ENCODE measurements around the gene CPSF3. TPM values are rescaled to one million over a fixed set of nuclear protein-coding genes. Genes with fewer than 3 reads are reported as not detected.
"Not testable (repeated sequence)": the region's sequence is repeated elsewhere in the genome, so short reads cannot be mapped to it uniquely, and the experiment has no call there.

Gene CPSF3
- total RNA-seq, 1 donor from 2014 or later = 56.8 TPM

DNA sequence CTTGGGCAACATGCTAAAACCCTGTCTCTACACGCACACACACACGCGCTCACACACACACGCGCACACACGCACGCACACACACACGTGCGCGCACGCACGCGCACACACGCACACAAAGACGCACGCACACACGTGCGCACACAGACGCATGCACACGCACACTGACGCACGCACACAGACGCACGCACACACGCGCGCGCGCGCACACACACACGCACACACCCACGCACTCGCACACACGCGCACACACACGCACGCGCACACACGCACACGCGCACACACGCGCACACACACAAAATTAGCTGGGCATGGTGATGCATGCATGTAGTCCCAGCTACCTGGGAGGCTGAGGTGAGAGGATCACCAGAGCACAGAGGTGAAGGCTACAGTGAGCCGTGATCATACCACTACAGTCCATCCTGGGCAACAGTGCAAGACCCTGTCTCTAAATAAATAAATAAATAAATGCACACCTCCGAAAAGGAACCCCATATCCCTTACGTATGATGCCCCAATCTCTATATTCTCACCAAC is 42.8 kb downstream of the CPSF3 start:
- DNase-seq (ENCODE audit: low spot score) = no peak

DNA sequence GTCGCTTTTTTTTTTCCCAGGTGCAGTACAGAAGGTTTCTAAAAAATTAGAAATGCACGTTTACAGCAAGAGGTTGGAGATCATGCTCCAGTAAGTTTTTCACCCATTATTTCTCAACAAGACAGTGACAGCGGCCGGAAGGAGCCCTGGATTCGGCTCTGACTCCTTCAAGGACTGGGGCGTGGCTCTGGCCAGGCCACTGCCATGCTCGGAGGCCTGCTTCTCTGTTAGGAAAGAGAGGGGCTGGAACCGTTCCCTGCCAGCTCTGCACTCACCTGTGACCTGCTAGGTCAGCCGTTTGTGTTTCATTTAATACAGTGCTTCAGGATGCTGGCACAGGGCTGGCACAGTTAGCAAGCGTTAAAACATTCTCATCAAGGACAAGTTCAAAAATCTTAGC is 44.2 kb downstream of the CPSF3 start:
- no peak for DNase-seq (ENCODE audit: low spot score)

DNA sequence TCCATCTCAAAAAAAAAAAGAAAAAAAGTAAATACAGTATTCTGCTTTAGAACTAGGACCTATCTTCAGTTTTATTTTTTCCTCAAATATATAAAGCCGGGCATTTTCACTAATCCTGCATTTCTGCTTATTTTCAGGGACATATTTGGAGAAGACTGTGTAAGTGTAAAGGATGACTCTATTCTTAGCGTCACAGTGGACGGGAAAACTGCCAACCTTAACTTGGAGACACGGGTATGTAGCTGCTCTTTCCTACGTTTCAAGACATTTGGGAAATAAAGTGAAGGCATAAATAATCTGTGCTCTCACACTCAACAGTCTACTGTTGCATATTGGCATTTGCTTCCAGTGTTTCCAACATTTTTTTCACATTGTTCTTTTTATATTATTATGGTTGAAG is 47.8 kb downstream of the CPSF3 start:
- DNase-seq (ENCODE audit: low spot score) = peak; percentile 73

DNA sequence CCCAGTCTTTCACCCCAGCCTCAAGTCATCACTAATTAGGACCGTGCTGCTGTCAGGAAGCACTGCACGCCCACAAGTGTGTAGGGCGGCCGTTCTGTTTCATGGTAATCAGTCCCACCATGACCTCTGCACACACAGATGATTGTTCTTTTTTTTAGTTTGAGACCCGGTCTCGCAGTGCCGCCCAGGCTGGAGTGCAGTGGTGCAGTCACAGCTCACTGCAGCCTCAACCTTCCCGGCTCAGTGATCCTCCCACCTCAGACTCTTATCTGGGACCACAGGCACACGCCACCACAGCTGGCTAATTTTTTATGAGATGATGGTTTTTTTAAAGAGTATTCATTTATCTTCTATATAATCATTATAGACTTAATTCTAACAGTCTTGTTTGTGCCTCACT is 49.1 kb downstream of the CPSF3 start:
- DNase-seq (ENCODE audit: low spot score) = no peak

DNA sequence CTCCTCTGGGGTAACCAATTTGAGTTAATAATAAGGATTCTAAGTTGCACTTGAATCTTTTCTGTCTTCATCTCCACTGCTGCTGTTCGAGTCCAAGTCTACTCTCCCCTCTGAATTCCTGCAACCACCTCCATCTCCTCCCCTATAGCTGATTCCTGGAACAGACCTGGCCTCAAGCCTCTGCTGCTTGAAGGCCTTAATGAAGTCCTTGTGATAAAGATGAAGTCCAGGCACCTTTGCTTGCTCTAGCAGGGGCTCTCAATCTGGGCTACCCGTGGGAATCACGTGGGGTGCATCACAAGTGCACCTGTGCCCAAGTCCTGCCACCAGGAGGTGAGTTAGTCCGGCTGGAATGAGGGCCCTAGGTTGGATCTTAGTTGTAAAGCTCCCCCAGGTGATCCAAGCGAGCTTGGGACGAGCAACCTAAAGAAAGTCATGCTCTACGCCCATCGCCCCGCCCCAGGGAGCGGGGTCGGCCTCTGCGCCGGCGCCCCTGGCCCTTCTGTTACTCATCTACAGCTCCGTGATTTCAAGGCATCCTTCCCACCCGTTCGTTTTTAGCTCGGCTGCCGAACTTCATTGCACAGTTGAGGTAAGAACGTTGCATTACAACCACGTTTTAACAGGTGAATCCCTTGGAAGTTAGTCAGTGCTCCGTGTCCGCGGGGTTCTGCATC is 50.0 kb downstream of the CPSF3 start:
- DNase-seq (ENCODE audit: low spot score) = no peak

DNA sequence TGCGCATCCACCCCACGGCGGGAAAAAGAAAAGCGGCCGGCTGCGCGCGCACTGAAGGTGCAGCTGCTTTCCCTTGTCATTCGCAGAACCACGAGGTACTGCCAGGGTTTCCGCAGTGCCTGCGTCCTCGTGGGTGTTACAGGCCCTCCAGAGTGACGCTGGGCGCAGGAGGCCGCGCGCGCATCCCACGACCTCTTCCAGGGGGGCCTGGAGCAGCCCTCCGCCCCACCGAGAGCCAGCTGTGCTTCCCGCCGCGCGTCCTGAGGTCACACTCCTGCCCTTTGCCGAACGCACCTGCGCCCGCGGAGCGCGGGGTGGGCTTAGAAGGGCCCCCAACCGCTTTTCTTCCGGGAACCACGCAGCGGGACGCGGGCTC is 50.5 kb downstream of the CPSF3 start:
- DNase-seq (ENCODE audit: low spot score) = peak; percentile 18

DNA sequence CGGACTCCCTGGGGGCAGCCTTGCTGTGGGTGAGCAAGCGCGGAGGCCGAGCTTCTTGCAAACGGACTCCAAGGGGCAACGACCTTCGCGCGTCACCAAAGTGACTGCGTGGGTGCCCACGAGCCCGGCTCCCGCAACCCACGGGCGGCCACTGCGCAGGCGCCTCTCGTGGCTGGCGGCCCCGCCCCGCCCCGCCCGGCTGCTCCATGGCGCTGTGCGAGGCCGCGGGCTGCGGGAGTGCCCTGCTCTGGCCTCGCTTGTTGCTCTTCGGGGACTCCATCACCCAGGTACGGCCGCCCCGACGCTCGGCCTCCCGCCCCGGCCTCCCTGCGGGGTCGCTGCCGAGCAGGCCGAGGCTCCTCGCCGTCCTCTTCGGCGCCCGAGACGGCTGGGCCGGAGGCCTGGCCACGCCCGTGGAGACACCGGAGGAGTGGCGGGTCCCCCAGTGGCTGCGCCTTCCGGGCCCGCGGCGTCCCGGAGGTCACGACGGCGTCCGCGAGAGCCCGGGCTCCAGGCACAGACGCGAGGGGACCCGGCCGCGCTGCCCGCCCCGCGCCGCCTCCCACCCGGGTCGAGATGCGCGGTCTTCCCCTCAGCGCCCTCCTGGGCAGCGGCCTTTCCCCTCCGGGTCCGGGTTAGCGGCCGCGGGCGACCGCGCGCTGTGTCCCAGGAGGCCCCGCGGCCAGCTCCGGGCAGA is 51.1 kb downstream of the CPSF3 start, which contains the start of gene IAH1:
TSS of gene IAH1 (plus strand) at position 191 of the 697 bp plus-strand sequence. CDS start at position 207, 16 bp downstream.
- DNase-seq (ENCODE audit: low spot score) = peak; percentile 70

DNA sequence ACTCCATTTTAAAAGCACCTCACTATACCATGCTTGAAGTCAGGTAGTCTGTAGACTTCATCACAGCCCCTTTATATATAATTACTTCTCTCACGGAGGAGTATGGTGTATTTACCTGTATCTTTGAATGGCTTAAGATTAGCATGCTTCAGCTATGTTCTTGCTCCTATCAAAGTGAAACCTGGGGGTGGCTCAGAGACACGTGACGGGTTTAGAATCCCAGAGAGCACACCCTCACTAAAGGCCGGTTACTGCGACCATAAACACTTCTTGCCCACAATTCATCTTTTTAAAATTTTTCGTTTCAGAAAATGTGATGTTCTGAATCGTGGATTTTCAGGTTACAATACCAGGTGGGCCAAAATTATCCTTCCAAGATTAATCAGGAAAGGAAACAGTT is 54.5 kb downstream of the CPSF3 start:
- no peak for DNase-seq (ENCODE audit: low spot score)

DNA sequence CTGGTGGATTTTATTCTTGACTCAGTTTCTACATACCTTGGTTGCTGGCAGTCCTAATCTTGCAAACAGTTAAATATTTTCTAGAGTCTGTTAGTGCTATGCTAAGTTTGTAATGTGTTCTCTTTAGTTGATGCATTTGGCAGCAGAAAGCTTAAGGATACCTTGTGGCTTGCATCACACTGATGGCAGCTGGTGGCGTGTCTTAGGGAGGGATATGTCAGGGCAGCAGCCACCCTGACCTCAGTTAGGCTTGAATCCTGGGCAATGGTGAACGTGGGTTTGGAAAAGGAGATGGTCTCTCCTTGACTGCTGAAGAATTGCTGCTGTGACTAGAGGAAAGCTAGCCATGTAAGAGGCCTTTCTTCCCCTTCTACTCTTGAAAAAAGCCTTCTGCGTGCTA is 55.1 kb downstream of the CPSF3 start:
- no peak for DNase-seq (ENCODE audit: low spot score)

DNA sequence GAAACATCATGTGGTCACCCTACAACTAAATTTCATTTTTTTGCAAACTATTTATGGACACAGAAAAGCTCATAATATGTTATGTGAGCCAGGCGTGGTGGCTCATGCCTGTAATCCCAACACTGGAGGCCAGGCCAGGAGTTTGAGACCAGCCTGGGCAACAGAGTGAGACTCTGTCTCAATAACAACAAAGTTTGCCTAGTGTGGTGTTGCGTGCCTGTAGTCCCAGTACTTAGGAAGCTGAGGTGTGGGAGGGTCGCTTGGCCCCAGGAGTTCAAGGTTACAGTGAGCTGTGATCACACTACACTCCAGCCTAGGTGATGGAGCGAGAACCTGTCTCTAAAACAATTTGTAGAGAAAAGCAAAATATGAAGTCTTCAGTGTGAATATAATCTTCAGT is 56.7 kb downstream of the CPSF3 start:
- DNase-seq (ENCODE audit: low spot score) = no peak

DNA sequence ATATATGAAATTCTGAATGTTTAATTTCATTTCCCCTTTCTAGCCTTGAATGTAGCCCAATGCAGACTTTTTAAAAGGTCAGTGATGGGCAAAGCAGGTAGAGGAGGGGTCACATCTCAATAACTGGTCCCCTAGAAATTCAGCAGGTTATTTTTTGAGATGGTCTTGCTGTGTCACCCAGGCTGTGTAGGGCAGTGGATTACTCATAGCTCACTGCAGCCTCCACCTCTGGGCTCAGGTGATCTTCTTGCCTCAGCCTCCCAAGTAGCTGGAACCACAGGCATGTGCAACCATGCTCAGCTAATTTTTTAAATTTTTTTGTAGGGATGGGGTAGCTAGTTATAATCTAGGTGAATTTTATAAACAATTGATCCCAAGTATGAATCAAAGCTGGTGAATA is 59.7 kb downstream of the CPSF3 start:
- no peak for DNase-seq (ENCODE audit: low spot score)

DNA sequence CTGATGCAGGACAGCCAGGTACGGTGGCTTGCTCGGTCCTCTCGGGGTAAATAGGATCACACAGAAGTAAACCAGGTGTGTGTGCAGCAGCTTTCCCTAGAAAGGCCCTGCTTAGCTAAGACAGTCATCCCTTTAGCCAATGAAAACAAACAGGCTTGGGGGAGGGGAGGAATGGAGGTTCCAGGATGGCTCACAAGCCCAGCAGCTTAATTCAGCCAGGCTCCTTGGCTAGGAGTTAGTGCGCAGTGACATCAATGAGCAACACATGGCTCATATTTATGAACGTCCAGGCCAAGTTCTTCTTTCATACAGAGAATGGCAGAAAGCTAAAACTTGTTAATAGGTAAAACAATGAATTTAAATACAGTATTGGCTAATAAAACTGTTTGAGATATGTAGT is 61.1 kb downstream of the CPSF3 start:
- no peak for DNase-seq (ENCODE audit: low spot score)

DNA sequence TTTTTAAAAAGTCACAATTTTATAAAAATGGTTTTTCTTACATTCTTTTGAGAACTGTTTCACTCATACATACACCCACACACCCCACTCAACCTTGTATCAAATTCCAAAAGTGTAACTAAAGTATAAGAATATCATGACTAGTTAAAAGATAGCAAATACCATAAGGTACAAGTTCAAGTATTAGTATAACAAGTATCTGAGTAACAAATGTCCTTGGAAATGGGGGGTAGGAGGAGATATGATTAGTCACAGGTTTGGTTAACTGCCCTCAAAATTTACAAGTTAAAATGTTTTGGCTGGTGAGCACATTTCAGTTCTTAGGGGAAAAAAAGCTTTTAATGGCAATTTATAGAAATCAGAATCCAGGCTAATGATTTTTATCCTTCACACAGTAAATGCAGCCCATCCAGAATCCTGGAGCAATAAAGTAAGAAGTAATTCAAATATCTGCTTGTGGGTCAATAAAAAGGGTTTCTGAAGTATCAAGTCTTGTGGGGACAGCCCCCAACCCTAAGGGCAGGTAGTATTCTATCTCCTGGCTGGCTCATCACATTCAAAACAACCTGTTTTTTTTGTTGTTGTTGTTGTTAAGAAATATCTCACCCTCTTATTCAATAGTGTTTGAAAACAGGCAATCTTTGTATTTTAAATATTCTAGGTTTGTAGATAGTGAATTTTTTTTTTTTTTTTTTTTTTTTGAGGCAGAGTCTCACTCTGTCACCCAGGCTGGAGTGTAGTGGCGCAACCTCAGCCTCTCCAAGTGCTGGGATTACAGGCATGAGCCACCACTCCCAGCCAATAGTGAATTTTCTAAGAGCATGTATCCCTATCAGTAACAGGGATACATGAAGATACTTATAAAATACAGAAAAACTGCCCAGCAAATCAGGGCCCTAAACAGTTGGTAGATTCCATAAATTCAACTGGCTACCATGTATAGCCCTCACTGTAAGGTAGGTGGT is 65.4 kb downstream of the CPSF3 start:
- DNase-seq (ENCODE audit: low spot score) = no peak

DNA sequence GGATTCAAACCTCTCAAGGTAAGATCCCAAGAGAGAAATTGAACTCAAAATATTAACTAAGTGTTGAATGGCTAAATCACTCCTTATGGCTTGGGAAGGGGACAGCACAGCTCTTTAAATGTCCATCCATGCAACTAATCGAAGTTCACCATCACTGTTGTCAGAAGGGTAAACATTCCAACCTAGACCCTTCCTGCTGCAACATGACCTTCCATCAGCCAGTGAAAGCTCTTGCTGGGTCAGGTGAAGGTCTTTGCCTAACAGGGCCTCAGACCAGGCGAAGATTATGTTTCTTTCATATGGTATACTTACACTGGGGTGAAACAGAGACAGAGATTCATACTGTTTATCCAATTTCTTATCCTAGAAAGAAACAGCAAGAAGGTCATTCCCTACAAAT is 67.3 kb downstream of the CPSF3 start:
- no peak for DNase-seq (ENCODE audit: low spot score)

DNA sequence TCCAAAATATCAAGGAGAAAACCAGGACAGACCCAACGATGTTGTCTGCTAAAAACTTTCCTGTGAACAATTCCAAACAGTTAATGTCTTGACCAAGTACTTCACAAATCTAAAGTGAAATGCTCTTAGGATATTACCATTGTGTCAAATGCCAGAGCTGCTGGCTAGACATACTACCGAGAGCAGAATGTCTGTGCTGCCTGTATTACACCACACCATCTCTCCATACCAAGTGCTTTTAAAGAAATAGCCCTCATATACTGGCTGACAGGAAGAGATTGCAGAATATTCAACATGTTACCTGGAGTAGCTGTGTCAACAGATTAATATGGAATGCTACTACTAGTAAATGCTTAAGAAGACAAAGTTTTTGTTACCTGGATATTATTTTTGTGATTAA is 69.5 kb downstream of the CPSF3 start:
- DNase-seq (ENCODE audit: low spot score) = no peak

DNA sequence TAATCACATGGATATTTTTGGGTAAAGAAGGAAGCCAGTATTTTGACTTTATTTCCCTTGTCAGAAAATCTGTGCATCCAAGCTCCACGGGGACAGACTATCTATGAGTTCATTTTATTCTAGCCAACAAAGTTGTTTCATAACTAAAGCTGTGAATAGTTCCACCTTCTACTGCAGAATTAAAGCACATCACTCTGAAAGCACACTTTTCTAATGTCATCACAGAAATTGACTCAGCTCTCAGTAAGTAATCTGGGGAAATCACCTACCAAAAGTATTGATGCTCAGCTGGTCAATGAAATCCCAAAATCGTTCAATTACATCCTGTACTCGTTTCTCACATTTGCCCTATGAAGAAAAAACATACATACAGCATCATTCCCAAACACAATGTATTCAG is 70.0 kb downstream of the CPSF3 start:
- DNase-seq (ENCODE audit: low spot score) = no peak

DNA sequence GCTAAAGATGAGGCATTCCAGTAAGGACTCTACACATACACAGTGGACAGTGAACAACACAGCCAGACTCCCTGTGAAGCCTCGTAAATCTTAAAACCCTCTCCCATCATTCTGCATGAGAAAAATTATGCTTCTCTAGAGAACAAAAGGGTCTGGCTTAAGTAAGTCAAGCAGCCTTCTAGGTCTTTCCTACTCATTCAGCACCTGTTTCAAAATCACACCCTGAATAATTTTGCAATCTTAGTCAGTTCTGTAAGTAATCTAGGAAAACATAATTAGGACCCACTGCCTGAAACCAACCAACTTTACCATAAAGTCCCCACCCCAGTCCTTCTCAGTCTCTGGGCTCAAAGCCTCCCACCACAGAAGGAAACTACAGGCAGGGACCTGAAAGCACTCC is 70.6 kb downstream of the CPSF3 start:
- DNase-seq (ENCODE audit: low spot score) = no peak

DNA sequence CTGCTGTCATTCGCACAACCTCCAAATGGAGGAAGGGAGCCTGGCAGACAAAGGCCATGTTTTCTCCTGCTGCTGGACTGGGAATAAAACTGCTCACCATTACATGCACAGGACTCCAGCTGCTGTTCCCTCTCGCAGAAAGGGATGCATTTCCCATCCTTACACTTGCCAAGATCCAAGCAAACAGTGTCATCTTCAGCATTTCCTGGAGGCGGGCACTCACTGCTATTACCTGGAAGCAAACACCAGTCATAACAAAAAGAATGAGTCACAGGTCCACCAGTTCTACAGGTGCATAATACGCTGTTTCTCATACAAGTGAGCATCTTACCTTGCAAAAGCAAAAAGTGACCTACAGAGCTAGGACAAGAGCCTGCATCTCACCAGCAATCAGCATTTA is 73.6 kb downstream of the CPSF3 start:
- no peak for DNase-seq (ENCODE audit: low spot score)

DNA sequence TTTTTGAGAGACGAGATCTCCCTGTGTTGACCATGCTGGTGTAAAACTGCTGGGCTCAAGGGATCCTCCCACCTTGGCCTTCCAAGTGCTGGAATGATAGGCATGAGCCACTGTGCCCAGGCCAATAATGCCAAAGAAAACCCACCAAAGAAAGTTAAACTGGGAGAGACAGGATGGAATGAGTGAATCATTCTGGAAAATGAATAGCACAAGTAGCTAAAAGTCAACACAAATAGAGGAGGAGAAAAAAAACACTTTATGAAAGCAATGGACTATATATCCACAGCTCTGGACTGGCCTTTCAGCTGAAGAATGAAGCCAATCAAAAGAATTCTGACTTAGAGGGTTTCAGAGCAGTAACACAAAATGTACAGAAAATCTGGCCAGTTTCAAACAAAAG is 74.8 kb downstream of the CPSF3 start:
- DNase-seq (ENCODE audit: low spot score) = no peak

DNA sequence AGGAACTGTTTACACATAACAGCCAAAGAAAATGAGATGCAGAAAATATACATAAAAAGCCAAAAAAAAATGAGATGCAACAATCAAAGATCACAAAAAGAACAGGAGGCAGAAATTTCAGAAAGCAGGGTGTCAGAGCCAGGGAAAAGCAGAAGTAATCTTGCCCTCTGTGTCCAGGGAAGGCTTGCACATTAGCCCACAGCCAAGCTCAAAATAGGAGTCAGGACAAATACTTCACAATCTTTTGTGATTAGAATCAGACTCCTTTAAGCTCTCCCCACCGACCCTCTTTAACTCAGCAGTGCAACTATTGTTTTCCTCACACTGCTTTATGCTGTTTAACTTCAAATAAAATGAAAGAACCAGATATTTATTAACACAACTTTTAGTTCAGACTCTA is 85.5 kb downstream of the CPSF3 start:
- DNase-seq (ENCODE audit: low spot score) = no peak

DNA sequence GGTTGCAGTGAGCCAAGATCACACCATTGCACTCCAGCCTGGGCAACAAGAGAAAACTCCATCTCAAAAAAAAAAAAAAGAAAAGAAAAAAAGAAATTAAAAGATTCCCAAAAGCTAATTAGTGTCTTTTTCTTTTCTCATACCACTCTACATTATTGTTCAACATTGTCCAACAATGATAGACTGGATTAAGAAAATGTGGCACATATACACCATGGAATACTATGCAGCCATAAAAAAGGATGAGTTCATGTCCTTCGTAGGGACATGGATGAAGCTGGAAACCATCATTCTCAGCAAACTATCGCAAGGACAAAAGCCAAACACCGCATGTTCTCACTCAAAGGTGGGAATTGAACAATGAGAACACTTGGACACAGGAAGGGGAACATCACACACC is 90.5 kb downstream of the CPSF3 start:
- not testable (repeated sequence) for DNase-seq (ENCODE audit: low spot score)

DNA sequence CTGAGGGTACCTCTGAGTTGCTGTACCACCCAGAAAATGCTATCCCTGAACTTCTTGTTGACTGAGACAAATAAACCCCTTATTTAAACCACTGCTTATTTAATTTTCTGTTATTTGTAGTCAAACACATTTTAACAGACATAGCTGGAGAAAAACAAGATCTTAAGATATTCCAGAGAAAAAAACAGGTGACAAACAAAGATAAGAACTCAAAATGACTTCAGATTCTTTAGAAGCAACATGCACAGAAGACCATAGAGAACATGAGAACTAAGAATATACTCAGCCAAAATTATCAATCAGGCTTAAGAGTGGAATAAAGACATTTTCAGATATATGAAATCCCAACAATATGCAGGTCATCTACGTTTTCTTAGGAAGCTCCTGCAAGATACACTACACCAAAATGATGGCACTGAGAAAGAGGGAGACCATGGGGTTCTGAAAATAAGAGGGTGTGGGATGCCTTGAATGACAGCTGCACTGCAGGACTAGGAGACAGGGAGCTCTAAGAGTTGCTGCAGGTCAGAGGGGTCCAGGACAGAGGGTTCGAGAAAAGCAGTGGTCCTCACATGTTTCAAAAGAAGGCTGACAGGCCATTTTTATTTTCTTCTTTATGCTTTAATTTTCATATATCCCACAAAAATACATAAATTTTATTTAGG is 93.8 kb downstream of the CPSF3 start:
- no peak for DNase-seq (ENCODE audit: low spot score)

Measured in umbilical cord (tissue), 2 donors.